Omental fat pad (tissue), 4 donors: ENCODE data around the gene DMGDH. TPM values are rescaled to one million over a fixed set of nuclear protein-coding genes. Genes with fewer than 3 reads are reported as not detected.

Experiments used
- ATAC-seq: fragments of 150-250 bp; one replicate; pipeline ENCODE4 v1.9.1; 2016; ENCODE audit warnings: mild to moderate bottlenecking, moderate library complexity; ENCODE audit not compliant: low FRiP score
- DNase-seq: peaks from one replicate; pipeline ENCODE4 v3.0.0-alpha.2; 2019; ENCODE audit warnings: low spot score
- total RNA-seq, 4 donors: library from RNA; depleted of rRNA; stranded (reverse); fragments of >200 nt; gene quantifications; one replicate each; pipeline ENCODE4 v1.1.0, GENCODE V29; 2016
- TF ChIP-seq, protein P1 (sequence below), 3 donors: fragments of 450-650 bp; IDR thresholded peaks; one replicate each; pipeline ENCODE4 v1.5.1; 2016 to 2017; ENCODE audit warnings: antibody characterized with exemption in 3 of 3, mild to moderate bottlenecking in 3 of 3, moderate library complexity in 2 of 3

Gene DMGDH
- total RNA-seq, 4 donors from 2014 or later = 2.8 to 13.9 (median 4.4) TPM

DNA sequence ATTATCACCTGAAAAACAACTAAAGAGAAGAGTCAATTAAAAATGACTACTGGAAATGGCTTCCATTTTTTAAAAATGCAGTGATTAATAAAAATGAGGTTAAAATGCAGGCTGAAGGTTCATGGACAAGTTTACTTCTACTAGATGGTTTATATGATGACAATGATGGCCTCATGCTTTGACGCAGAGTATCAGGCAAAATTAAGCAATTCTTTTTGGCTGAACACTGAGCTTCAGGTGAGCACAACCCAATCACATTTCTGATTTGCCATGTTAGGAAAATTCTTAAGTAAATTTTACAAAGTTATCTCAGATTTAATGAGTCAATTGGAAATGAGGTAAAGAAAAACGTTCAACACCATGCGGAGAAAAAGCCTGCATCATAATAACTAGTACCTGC, 22.3 kb downstream of the DMGDH start:
- DNase-seq (no peak), ATAC-seq (no peak)
- TF ChIP-seq, protein P1, sequence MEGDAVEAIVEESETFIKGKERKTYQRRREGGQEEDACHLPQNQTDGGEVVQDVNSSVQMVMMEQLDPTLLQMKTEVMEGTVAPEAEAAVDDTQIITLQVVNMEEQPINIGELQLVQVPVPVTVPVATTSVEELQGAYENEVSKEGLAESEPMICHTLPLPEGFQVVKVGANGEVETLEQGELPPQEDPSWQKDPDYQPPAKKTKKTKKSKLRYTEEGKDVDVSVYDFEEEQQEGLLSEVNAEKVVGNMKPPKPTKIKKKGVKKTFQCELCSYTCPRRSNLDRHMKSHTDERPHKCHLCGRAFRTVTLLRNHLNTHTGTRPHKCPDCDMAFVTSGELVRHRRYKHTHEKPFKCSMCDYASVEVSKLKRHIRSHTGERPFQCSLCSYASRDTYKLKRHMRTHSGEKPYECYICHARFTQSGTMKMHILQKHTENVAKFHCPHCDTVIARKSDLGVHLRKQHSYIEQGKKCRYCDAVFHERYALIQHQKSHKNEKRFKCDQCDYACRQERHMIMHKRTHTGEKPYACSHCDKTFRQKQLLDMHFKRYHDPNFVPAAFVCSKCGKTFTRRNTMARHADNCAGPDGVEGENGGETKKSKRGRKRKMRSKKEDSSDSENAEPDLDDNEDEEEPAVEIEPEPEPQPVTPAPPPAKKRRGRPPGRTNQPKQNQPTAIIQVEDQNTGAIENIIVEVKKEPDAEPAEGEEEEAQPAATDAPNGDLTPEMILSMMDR (IDR thresholded peaks at IDR 0.05) = no peak

DNA sequence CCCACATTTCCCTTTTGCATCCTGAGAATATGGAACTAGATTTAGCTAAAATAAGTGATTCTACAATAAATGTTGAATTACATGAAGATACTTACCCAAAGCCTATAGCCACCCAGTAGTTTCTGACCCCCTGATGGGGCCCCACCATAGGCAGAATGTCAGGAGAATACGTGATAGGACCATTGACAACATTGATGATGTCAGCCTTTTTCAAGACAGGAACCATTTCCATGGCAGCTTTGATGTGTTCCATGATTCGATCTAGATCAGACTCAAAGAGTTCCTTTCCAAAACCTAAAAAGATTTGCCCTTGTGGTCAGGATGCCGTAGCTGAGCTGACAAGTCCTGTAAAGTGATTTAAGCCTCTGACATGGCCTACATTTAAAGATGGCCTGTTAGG, 27.3 kb downstream of the DMGDH start:
- ATAC-seq (no peak), DNase-seq (no peak)
- TF ChIP-seq, protein P1 (IDR thresholded peaks at IDR 0.05) = no peak

DNA sequence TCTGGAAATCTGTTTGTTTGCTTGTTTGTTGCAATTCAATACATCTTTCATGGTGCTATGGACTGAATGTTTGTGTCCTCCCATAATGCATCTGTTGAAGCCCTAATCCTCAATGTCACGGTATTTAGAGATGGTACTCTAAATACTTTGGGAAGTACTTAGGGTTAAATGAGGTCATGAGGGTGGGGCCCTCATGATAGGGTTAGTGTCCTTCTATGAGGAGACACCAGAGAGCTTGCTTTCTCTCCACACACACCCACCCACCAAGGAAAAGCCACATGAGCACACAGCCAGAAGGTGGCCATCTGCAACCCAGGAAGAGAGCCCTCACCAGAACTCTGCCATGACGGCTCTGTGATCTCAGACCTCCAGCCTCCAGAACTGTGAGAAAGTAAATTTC, 32.7 kb downstream of the DMGDH start:
- no peak for ATAC-seq
- TF ChIP-seq, protein P1 (IDR thresholded peaks at IDR 0.05) = no peak
- DNase-seq = no peak

DNA sequence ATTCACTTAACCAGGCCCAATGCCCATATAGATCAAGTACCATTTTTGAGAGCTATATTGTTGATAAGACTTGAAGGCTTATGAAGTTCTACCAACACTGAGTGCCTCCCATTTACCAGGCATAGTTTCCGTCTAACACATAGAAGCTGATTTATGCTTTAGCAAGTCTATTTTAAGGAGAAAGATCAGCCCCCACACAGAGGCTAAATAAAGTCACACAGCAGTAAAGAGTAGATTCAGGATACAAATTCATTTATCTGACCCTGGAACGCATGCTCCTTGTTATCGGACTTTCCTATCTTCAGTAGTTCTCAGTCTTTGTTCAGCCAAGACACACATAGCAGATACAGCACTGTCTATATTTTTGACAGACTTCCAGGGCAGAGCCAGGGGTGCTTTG, 34.2 kb downstream of the DMGDH start:
- no peak for DNase-seq
- TF ChIP-seq, protein P1 (IDR thresholded peaks at IDR 0.05) = no peak
- no peak for ATAC-seq

DNA sequence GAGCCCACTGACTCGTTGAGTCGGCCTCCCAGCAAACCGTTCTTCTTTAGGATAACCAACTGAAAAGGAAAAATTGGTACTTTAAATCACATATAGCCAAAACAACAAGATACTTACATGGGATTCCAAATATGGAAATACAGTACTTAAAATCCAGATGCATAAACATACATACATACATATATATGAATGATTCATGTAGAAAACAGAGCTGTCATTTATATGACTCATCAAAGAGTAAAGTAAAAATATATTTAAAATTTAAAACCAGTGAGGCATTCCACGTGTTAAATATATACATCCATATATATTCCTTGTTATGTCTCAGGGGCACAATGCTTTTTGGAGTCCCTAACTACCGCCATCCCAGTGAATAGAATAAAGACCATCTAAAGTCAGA, 36.7 kb downstream of the DMGDH start:
- no peak for DNase-seq
- no peak for ATAC-seq
- TF ChIP-seq, protein P1 (IDR thresholded peaks at IDR 0.05) = no peak

DNA sequence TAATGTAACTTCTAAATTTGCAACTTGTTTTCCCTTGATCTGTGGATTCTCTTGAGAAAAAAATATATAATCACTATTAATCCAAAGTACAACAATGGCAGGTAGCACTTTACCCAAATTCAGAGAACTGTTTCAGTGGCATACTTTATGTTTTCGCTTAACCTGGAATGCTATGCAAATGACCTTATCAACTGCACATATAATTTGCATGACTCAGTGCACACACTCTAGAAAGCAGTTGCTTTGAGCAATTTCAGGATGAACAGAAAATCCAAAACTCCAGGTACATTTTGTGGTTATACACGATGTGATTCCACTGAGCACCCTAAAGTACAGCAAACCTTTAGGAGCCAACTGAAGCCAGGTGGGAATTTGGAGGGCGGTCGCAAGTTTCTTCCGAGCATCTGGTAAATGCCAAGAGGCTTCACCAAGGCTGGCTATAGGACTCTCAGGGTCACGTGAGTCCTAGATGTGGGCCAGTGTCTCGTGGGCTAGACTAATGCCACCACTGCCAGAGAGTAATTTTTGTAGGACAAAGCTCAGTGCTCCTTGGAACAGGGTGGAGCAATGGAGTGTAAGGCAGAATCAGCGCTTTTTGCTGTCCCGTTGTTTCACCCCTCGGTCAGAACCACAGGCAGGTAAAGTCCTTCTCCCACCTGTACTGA, 37.3 kb downstream of the DMGDH start:
- TF ChIP-seq, protein P1 (IDR thresholded peaks at IDR 0.05) = no peak
- no peak for ATAC-seq

DNA sequence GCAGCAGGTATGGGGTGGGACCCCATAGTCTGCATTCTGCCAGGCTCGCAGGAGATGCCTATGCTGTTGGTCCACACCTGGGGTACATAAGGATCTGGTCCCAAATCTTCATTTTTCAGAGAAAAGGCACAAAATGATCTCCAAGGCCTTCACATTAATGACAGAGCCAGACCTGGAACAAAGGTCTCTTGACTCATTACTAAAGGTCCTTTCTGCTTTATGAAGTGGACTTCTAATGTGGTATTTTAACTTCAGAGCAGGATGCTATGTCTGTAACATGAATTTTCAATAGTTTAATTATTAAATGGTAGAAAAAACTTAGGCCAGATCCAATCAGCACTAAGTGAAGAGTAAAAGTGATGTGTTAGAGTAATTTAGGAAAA, 38.0 kb downstream of the DMGDH start:
- TF ChIP-seq, protein P1 (IDR thresholded peaks at IDR 0.05) = no peak
- no peak for ATAC-seq

More for the DNA sequence above, 37.3 kb downstream of the DMGDH start:
- DNase-seq = no peak

More for the DNA sequence above, 38.0 kb downstream of the DMGDH start:
- no peak for DNase-seq
